H1 (cell line): ENCODE measurements around the gene TNPO3. TPM values are rescaled to one million over a fixed set of nuclear protein-coding genes. Genes with fewer than 3 reads are reported as not detected.

Experiments
- CTCF ChIA-PET: fragments of 300-600 bp; sonication (Branson Sonifier 250); formaldehyde crosslinking; loops from one replicate; lab custom pipeline; 2021; ENCODE audit not compliant: partially characterized antibody; lab: Charles Lee
- POLR2A ChIA-PET: fragments of 300-600 bp; sonication (Branson Sonifier 250); formaldehyde crosslinking; loops from one replicate; lab custom pipeline; 2021; ENCODE audit warnings: inconsistent platforms; ENCODE audit not compliant: partially characterized antibody; lab: Charles Lee
- DNase-seq, 2 experiments: peaks; one replicate each; pipeline versions ENCODE4 v3.0.0 to v3.0.0-alpha.2; 2010 to 2022; ENCODE audit warnings: low spot score in 2 of 2, low read depth in 1 of 2, mixed read lengths in 1 of 2
- FAIRE-seq: peaks from 2 replicates; lab custom pipeline; 2011; peaks lifted over from hg19 to GRCh38; lab: Jason Lieb, UNC
- H2AFZ ChIP-seq: 2 replicates; pipeline ENCODE4 v1.8.1; 2012; ENCODE audit warnings: low read length, inconsistent platforms
- H2AK5ac ChIP-seq: 2 replicates; pipeline ENCODE4 v1.6.1; 2013; ENCODE audit warnings: low read depth, low read length
- H2BK120ac ChIP-seq: replicated peaks from 2 replicates; pipeline ENCODE3; 2013; ENCODE audit warnings: low read depth, low read length, inconsistent platforms
- H2BK12ac ChIP-seq: 2 replicates; pipeline ENCODE4 v1.6.1; 2013; ENCODE audit warnings: low read depth, low read length
- H2BK15ac ChIP-seq: 2 replicates; pipeline ENCODE4 v1.6.1; 2013; ENCODE audit warnings: low read length
- H2BK20ac ChIP-seq: 2 replicates; pipeline ENCODE4 v1.6.1; 2013; ENCODE audit warnings: low read length
- H2BK5ac ChIP-seq: 2 replicates; pipeline ENCODE4 v1.6.1; 2013; ENCODE audit warnings: low read depth, low read length
- H3K14ac ChIP-seq: 2 replicates; pipeline ENCODE4 v1.6.1; 2013; ENCODE audit warnings: inconsistent platforms; ENCODE audit not compliant: insufficient read length
- H3K18ac ChIP-seq: 2 replicates; pipeline ENCODE4 v1.6.1; 2013; ENCODE audit warnings: low read length; ENCODE audit errors: extremely low read depth
- H3K23ac ChIP-seq: 2 replicates; pipeline ENCODE4 v1.6.1; 2013; ENCODE audit warnings: inconsistent platforms; ENCODE audit not compliant: insufficient read length
- H3K23me2 ChIP-seq: 2 replicates; pipeline ENCODE4 v1.6.1; 2013; ENCODE audit warnings: low read depth, low read length
- H3K27ac ChIP-seq: 2 replicates; pipeline ENCODE4 v1.6.1; 2011; ENCODE audit warnings: low read depth, low read length, inconsistent platforms
- H3K27me3 ChIP-seq, 4 experiments: replicated peaks in 1 of 4; 1 replicate in 1 of 4; 2 replicates in 3 of 4; pipeline versions ENCODE4 v1.6.1 to v1.8.1; 2011 to 2013; ENCODE audit warnings: low read length in 3 of 4, mild to moderate bottlenecking in 3 of 4, inconsistent platforms in 2 of 4, mixed read lengths in 2 of 4, moderate library complexity in 1 of 4; ENCODE audit not compliant: control insufficient read depth in 3 of 4, insufficient read depth in 3 of 4; ENCODE audit errors: extremely low read depth in 1 of 4
- H3K36me3 ChIP-seq, 4 experiments: 2 replicates each; pipeline versions ENCODE4 v1.6.1 to v1.8.1; 2011 to 2013; ENCODE audit warnings: mild to moderate bottlenecking in 4 of 4, low read length in 3 of 4, moderate library complexity in 2 of 4, control low read depth in 1 of 4, inconsistent platforms in 1 of 4; ENCODE audit not compliant: insufficient read depth in 4 of 4, control insufficient read depth in 2 of 4
- H3K4ac ChIP-seq: replicated peaks from 2 replicates; pipeline ENCODE3; 2013; ENCODE audit warnings: low read length, low read depth, mixed read lengths, inconsistent platforms; ENCODE audit not compliant: insufficient read length
- H3K4me1 ChIP-seq, 4 experiments: replicated peaks in 1 of 4; 1 replicate in 1 of 4; 2 replicates in 3 of 4; pipeline versions ENCODE4 v1.6.1 to v1.8.1; 2011 to 2013; ENCODE audit warnings: low read length in 3 of 4, inconsistent platforms in 2 of 4, mixed read lengths in 1 of 4; ENCODE audit not compliant: insufficient read depth in 4 of 4, control insufficient read depth in 3 of 4
- H3K4me2 ChIP-seq, 2 experiments: 2 replicates each; pipeline versions ENCODE4 v1.6.1 to v1.8.1; 2011 to 2013; ENCODE audit warnings: low read depth in 2 of 2, low read length in 2 of 2, control low read depth in 1 of 2, inconsistent platforms in 1 of 2, mild to moderate bottlenecking in 1 of 2; ENCODE audit not compliant: insufficient read depth in 1 of 2
- H3K4me3 ChIP-seq, 4 experiments: fragments of 200-600, 300-600 bp in 1 of 4; sonication (generic), shearing (Covaris generic), sonication (Bioruptor Twin) in 1 of 4; 2 replicates each; pipeline versions ENCODE4 v1.5.1 to v1.8.1; 2011 to 2016; ENCODE audit warnings: low read length in 4 of 4, low read depth in 3 of 4, control low read depth in 2 of 4, inconsistent platforms in 2 of 4, mild to moderate bottlenecking in 2 of 4, mixed read lengths in 1 of 4, moderate library complexity in 1 of 4; ENCODE audit not compliant: insufficient read depth in 2 of 4; ENCODE audit errors: extremely low read depth in 1 of 4
- H3K56ac ChIP-seq: replicated peaks from 2 replicates; pipeline ENCODE3; 2013; ENCODE audit warnings: low read depth, mild to moderate bottlenecking, mixed read lengths, low read length, inconsistent platforms; ENCODE audit not compliant: insufficient read length
- H3K79me1 ChIP-seq: 2 replicates; pipeline ENCODE4 v1.6.1; 2013; ENCODE audit warnings: low read depth, low read length, control low read depth
- H3K79me2 ChIP-seq, 2 experiments: 2 replicates each; pipeline versions ENCODE4 v1.6.1 to v1.8.1; 2012 to 2013; ENCODE audit warnings: low read length in 2 of 2, mild to moderate bottlenecking in 2 of 2, inconsistent platforms in 1 of 2; ENCODE audit not compliant: insufficient read depth in 2 of 2, control insufficient read depth in 1 of 2
- H3K9ac ChIP-seq, 4 experiments: replicated peaks in 1 of 4; 1 replicate in 1 of 4; 2 replicates in 3 of 4; pipeline versions ENCODE4 v1.6.1 to v1.8.1; 2011 to 2013; ENCODE audit warnings: low read depth in 3 of 4, low read length in 3 of 4, control low read depth in 2 of 4, mild to moderate bottlenecking in 2 of 4, moderate library complexity in 2 of 4, inconsistent platforms in 1 of 4; ENCODE audit errors: extremely low read depth in 1 of 4
- H3K9me3 ChIP-seq, 2 experiments: 2 replicates each; pipeline versions ENCODE4 v1.6.1 to v1.8.1; 2012 to 2013; ENCODE audit warnings: mild to moderate bottlenecking in 2 of 2, moderate library complexity in 2 of 2, control low read depth in 1 of 2, inconsistent platforms in 1 of 2, low read depth in 1 of 2, low read length in 1 of 2, mixed read lengths in 1 of 2; ENCODE audit not compliant: insufficient read depth in 2 of 2
- H4K20me1 ChIP-seq, 2 experiments: replicated peaks in 1 of 2; 2 replicates each; pipeline versions ENCODE3 to v1.8.1; 2011 to 2013; ENCODE audit warnings: inconsistent platforms in 2 of 2, low read length in 2 of 2, mild to moderate bottlenecking in 1 of 2; ENCODE audit not compliant: insufficient read depth in 2 of 2, control insufficient read depth in 1 of 2
- H4K5ac ChIP-seq: 2 replicates; pipeline ENCODE4 v1.6.1; 2013; ENCODE audit warnings: low read length, low read depth, mixed read lengths, inconsistent platforms; ENCODE audit not compliant: insufficient read length
- H4K8ac ChIP-seq: 2 replicates; pipeline ENCODE4 v1.8.0; 2013; ENCODE audit warnings: mild to moderate bottlenecking, moderate library complexity, low read length, inconsistent platforms; ENCODE audit not compliant: insufficient read depth; ENCODE audit errors: extremely low read depth
- H4K91ac ChIP-seq: replicated peaks from 2 replicates; pipeline ENCODE3; 2013; ENCODE audit warnings: low read length, mixed read lengths, inconsistent platforms; ENCODE audit not compliant: insufficient read length
- ASH2L ChIP-seq: fragments of 200-600, 300-600 bp; sonication (generic); IDR thresholded peaks from one replicate; pipeline ENCODE4 v1.7.1; 2017; ENCODE audit warnings: low read length
- CBX5 ChIP-seq: fragments of 300-800, 300-1000 bp; sonication (generic); IDR thresholded peaks from 2 replicates; pipeline ENCODE4 v1.7.1; 2016; ENCODE audit warnings: antibody characterized with exemption, low read length, low read depth
- EZH2 ChIP-seq: fragments of 200-600 bp; sonication (generic); IDR thresholded peaks from 2 replicates; pipeline ENCODE4 v1.7.1; 2012; ENCODE audit warnings: low read depth, mild to moderate bottlenecking, moderate library complexity, low read length, inconsistent platforms; ENCODE audit not compliant: severe bottlenecking
- FOSL1 ChIP-seq: IDR thresholded peaks from 2 replicates; pipeline ENCODE4 v1.6.1; 2011; ENCODE audit warnings: mild to moderate bottlenecking, low read depth, low read length, moderate library complexity; ENCODE audit not compliant: insufficient read depth
- GABPA ChIP-seq: IDR thresholded peaks from 2 replicates; pipeline ENCODE4 v1.6.1; 2011; ENCODE audit warnings: mild to moderate bottlenecking, low read length, moderate library complexity, borderline replicate concordance; ENCODE audit not compliant: insufficient read depth
- KDM4A ChIP-seq: IDR thresholded peaks from one replicate; pipeline ENCODE4 v1.7.1; 2012; ENCODE audit warnings: low read depth, mild to moderate bottlenecking, moderate library complexity, low read length, inconsistent platforms; ENCODE audit not compliant: severe bottlenecking
- PHF8 ChIP-seq: fragments of 200-600 bp; sonication (generic); conservative IDR thresholded peaks from 2 replicates; pipeline ENCODE4 v1.7.1; 2012; ENCODE audit warnings: low read depth, mild to moderate bottlenecking, inconsistent platforms, low read length, moderate library complexity
- SAP30 ChIP-seq: fragments of 300-600 bp; sonication (generic); IDR thresholded peaks from 2 replicates; pipeline ENCODE4 v1.7.1; 2012; ENCODE audit warnings: low read length, moderate library complexity, mild to moderate bottlenecking, inconsistent platforms; ENCODE audit not compliant: insufficient read depth, insufficient replicate concordance
- SIN3A ChIP-seq, 2 experiments: IDR thresholded peaks in 1 of 2; conservative IDR thresholded peaks in 1 of 2; 2 replicates each; pipeline ENCODE4 v1.6.1; 2011 to 2012; ENCODE audit warnings: low read length in 2 of 2, improper control_type of control experiment in 1 of 2, low read depth in 1 of 2, mild to moderate bottlenecking in 1 of 2
- SIX5 ChIP-seq: IDR thresholded peaks from 2 replicates; pipeline ENCODE4 v1.6.1; 2011; ENCODE audit warnings: mild to moderate bottlenecking, low read depth, low read length
- SP2 ChIP-seq: IDR thresholded peaks from 2 replicates; pipeline ENCODE4 v1.6.1; 2012; ENCODE audit warnings: mild to moderate bottlenecking, low read length, inconsistent platforms
- SUZ12 ChIP-seq: fragments of 200-600 bp; sonication (generic); IDR thresholded peaks from 2 replicates; pipeline ENCODE4 v1.6.1; 2012; ENCODE audit warnings: mild to moderate bottlenecking, inconsistent platforms, low read length, moderate library complexity, mixed read lengths
- TAF1 ChIP-seq: IDR thresholded peaks from 2 replicates; pipeline ENCODE4 v1.6.1; 2011; ENCODE audit warnings: mild to moderate bottlenecking, low read depth, low read length
- USF2 ChIP-seq: IDR thresholded peaks from 2 replicates; pipeline ENCODE4 v1.6.1; 2011; ENCODE audit warnings: low read length, improper control_type of control experiment
- polyA plus RNA-seq, 7 experiments: library from polyadenylated mRNA; depleted of rRNA in 3 of 7; stranded (reverse) in 5 of 7; unstranded in 2 of 7; fragments of >200 nt in 5 of 7; fragments of 200-250 nt in 2 of 7; gene quantifications; 1 replicate in 5 of 7; 2 replicates in 1 of 7; 4 replicates in 1 of 7; pipeline versions ENCODE4 v1.2.1 to v1.2.3, GENCODE V29; 2011 to 2013; ENCODE audit warnings: missing spikeins in 2 of 7, mixed read lengths in 2 of 7
- total RNA-seq: library from RNA; stranded (reverse); fragmentation: NEBNext Ultra II Directional; extraction: Animal tissue kit (Norgen Biotek cat#: 25700); gene quantifications from 2 replicates; pipeline ENCODE4 v1.2.1, GENCODE V29; 2021

Gene TNPO3
- total and polyA plus RNA-seq, 2 of the 8 experiments (the other 6 are each of a cell fraction or from before 2014, with no cell fraction given) = 67.6 to 99.2 TPM

DNA sequence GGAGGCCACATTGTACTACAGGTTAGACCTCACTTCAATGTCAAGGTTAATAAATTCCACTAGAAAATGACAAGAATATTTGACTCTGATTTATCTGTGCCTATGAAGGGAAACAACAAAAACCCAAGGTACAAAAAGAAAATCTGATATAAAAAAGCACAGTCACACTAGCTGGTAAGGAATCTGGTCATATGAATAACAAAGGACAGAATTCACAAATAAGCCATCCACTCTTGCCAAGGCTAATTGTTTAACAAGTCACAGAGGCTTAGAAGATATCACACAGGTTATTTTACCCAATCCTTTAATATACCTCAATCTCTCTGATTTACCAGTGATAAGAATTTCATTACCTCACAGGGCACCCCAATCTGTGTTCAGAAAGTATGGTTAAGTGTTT is 69.3 kb downstream of the TNPO3 start:
- Histone ChIP-seq H2AK5ac (no peak overlapping the region; the same call in 1 of the 2 replicates), H2BK12ac (no peak overlapping the region), H3K79me1 (no peaks in the 10 kb centered on the region), H4K5ac (no peak overlapping the region), H2BK20ac (no peak overlapping the region), H3K36me3 (peaks cover 8 to 83% (median 30%) of the 10 kb centered on the region in 4 experiments), H3K27me3 (no peaks in the 10 kb centered on the region), H3K9me3 (no peaks in the 10 kb centered on the region), H3K18ac (no peak overlapping the region), H4K20me1 (no peaks in the 10 kb centered on the region), H2BK5ac (no peak overlapping the region), H3K4me1 (peaks cover 0 to 3% (median 1%) of the 10 kb centered on the region in 4 experiments; a peak in 2 of 7 replicates), H3K23me2 (no peaks in the 10 kb centered on the region), H2BK120ac (no peak overlapping the region), H3K9ac (no peak overlapping the region), H3K14ac (no peak overlapping the region), H3K79me2 (no peaks in the 10 kb centered on the region), H3K56ac (no peak overlapping the region), H3K4ac (no peak overlapping the region), H3K27ac (no peak overlapping the region), H4K91ac (no peak overlapping the region), H2AFZ (no peak overlapping the region), H3K4me3 (no peak overlapping the region), H3K4me2 (no peak overlapping the region), H2BK15ac (no peak overlapping the region), H4K8ac (no peak overlapping the region), H3K23ac (no peak overlapping the region)
- ChIA-PET POLR2A (interaction anchor here (0.6 kb wide), 1 partner anchor 83 kb away, joined by 5 read pairs; no protein-coding TSS in a partner anchor), CTCF (interaction anchor here (1.0 to 1.7 kb wide), 2 partner anchors 9 to 106 kb away, joined by 3 to 9 read pairs; no protein-coding TSS in a partner anchor)
- no peak for FAIRE-seq
- no peak for DNase-seq
- TF ChIP-seq USF2 = no peak
- no peak for TF ChIP-seq SIX5
- no peak for TF ChIP-seq SAP30
- TF ChIP-seq SP2 = no peak
- TF ChIP-seq PHF8 = no peak
- no peak for TF ChIP-seq SIN3A (conservative IDR thresholded peaks at IDR 0.05 in 1 of 2, IDR thresholded peaks at IDR 0.05 in 1 of 2; ENCODE audit: low read depth in 1 of 2, low read length in 2 of 2)
- no peak for TF ChIP-seq KDM4A
- TF ChIP-seq CBX5 = no peak
- no peak for TF ChIP-seq ASH2L
- no peak for TF ChIP-seq SUZ12
- no peak for TF ChIP-seq FOSL1
- TF ChIP-seq GABPA = no peak
- no peak for TF ChIP-seq EZH2
- no peak for TF ChIP-seq TAF1
